Measurements from ENCODE around the gene GJC3. TPM values are rescaled to one million over a fixed set of nuclear protein-coding genes. Genes with fewer than 3 reads are reported as not detected.
A peak's percentile ranks its signal among the peaks of the same experiment; 100 is the strongest.

GJC3 gene
- total and polyA plus RNA-seq, 2 of the 13 experiments (the other 11 are each of a cell fraction or from before 2014, with no cell fraction given), result 0.75 to 1.4 TPM

DNA sequence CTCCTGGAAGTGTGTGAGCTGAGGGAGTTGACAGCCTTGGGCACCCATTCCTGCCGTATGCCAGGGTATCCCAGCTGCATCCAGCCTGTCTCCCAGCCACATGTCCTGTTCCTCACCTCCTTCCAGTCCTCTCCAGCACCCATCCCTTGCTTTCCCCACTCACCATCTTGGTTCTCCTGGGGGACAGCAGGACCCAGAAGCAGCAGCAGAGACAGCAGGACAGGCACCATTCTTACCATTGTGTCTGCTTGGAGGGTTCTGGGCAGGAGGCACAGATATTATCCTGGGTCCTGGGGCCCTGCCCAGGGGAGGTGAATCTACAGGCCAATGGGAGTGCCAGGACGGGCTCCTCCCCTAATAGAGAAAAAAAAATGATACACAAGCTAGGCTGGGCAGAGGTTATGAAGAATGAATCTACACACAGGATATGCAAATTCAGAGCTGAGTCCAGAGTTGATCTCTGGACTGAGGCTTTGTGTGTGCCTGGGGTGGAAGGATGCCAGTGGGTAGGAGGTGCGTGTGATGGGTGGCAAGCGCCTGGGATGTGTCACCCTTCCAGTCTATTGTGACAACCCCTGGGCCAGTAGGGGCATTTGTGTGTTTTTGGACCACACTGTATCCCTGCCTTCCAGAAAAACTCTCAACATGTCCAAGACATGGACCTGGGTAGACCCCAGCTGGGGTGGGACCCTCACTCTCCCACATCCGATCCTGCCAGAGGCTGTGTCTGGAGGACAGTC is 46.5 kb upstream of the GJC3 start, which contains the start of gene AZGP1 (continued):
- no peak for TF ChIP-seq PCBP2 (optimal IDR thresholded peaks at IDR 0.05; ENCODE audit: low read depth, low read length, poor library complexity, severe bottlenecking)
- TF ChIP-seq MATR3 (CRISPR knock-in tag; IDR thresholded peaks at IDR 0.05), result no peak
- TF ChIP-seq, protein P1, sequence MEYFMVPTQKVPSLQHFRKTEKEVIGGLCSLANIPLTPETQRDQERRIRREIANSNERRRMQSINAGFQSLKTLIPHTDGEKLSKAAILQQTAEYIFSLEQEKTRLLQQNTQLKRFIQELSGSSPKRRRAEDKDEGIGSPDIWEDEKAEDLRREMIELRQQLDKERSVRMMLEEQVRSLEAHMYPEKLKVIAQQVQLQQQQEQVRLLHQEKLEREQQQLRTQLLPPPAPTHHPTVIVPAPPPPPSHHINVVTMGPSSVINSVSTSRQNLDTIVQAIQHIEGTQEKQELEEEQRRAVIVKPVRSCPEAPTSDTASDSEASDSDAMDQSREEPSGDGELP (IDR thresholded peaks at IDR 0.05; ENCODE audit: borderline replicate concordance, low read depth), result 0 out of 2 replicates have a peak, but pooled peaks have one; percentile 11
- no peak for TF ChIP-seq ZNF143 (CRISPR knock-in tag; IDR thresholded peaks at IDR 0.05)
- TF ChIP-seq SATB2 (CRISPR knock-in tag; IDR thresholded peaks at IDR 0.05), result no peak
- TF ChIP-seq KDM5B (CRISPR knock-in tag; IDR thresholded peaks at IDR 0.05; ENCODE audit: borderline replicate concordance), result no peak; the same call in 1 of the 2 replicates
- TF ChIP-seq ZFY (CRISPR knock-in tag; IDR thresholded peaks at IDR 0.05), result no peak
- TF ChIP-seq WIZ (CRISPR knock-in tag; IDR thresholded peaks at IDR 0.05), result 0 out of 2 replicates have a peak, but pooled peaks have one; percentile 36
- no peak for TF ChIP-seq ZNF224 (CRISPR knock-in tag; IDR thresholded peaks at IDR 0.05)
- TF ChIP-seq NR1H2 (CRISPR knock-in tag; IDR thresholded peaks at IDR 0.05; ENCODE audit: borderline replicate concordance, low read depth), result no peak
- TF ChIP-seq ZNF296 (CRISPR knock-in tag; conservative IDR thresholded peaks at IDR 0.05), result no peak
- TF ChIP-seq, protein P2, sequence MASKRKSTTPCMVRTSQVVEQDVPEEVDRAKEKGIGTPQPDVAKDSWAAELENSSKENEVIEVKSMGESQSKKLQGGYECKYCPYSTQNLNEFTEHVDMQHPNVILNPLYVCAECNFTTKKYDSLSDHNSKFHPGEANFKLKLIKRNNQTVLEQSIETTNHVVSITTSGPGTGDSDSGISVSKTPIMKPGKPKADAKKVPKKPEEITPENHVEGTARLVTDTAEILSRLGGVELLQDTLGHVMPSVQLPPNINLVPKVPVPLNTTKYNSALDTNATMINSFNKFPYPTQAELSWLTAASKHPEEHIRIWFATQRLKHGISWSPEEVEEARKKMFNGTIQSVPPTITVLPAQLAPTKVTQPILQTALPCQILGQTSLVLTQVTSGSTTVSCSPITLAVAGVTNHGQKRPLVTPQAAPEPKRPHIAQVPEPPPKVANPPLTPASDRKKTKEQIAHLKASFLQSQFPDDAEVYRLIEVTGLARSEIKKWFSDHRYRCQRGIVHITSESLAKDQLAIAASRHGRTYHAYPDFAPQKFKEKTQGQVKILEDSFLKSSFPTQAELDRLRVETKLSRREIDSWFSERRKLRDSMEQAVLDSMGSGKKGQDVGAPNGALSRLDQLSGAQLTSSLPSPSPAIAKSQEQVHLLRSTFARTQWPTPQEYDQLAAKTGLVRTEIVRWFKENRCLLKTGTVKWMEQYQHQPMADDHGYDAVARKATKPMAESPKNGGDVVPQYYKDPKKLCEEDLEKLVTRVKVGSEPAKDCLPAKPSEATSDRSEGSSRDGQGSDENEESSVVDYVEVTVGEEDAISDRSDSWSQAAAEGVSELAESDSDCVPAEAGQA (IDR thresholded peaks at IDR 0.05; ENCODE audit: low read depth), result no peak
- TF ChIP-seq, protein P2 (CRISPR knock-in tag; IDR thresholded peaks at IDR 0.05; ENCODE audit: borderline replicate concordance), result no peak
- TF ChIP-seq, protein P3, sequence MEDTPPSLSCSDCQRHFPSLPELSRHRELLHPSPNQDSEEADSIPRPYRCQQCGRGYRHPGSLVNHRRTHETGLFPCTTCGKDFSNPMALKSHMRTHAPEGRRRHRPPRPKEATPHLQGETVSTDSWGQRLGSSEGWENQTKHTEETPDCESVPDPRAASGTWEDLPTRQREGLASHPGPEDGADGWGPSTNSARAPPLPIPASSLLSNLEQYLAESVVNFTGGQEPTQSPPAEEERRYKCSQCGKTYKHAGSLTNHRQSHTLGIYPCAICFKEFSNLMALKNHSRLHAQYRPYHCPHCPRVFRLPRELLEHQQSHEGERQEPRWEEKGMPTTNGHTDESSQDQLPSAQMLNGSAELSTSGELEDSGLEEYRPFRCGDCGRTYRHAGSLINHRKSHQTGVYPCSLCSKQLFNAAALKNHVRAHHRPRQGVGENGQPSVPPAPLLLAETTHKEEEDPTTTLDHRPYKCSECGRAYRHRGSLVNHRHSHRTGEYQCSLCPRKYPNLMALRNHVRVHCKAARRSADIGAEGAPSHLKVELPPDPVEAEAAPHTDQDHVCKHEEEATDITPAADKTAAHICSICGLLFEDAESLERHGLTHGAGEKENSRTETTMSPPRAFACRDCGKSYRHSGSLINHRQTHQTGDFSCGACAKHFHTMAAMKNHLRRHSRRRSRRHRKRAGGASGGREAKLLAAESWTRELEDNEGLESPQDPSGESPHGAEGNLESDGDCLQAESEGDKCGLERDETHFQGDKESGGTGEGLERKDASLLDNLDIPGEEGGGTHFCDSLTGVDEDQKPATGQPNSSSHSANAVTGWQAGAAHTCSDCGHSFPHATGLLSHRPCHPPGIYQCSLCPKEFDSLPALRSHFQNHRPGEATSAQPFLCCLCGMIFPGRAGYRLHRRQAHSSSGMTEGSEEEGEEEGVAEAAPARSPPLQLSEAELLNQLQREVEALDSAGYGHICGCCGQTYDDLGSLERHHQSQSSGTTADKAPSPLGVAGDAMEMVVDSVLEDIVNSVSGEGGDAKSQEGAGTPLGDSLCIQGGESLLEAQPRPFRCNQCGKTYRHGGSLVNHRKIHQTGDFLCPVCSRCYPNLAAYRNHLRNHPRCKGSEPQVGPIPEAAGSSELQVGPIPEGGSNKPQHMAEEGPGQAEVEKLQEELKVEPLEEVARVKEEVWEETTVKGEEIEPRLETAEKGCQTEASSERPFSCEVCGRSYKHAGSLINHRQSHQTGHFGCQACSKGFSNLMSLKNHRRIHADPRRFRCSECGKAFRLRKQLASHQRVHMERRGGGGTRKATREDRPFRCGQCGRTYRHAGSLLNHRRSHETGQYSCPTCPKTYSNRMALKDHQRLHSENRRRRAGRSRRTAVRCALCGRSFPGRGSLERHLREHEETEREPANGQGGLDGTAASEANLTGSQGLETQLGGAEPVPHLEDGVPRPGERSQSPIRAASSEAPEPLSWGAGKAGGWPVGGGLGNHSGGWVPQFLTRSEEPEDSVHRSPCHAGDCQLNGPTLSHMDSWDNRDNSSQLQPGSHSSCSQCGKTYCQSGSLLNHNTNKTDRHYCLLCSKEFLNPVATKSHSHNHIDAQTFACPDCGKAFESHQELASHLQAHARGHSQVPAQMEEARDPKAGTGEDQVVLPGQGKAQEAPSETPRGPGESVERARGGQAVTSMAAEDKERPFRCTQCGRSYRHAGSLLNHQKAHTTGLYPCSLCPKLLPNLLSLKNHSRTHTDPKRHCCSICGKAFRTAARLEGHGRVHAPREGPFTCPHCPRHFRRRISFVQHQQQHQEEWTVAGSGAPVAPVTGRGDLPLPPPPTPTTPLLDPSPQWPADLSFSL (CRISPR knock-in tag; IDR thresholded peaks at IDR 0.05), result no peak
- TF ChIP-seq, protein P4, sequence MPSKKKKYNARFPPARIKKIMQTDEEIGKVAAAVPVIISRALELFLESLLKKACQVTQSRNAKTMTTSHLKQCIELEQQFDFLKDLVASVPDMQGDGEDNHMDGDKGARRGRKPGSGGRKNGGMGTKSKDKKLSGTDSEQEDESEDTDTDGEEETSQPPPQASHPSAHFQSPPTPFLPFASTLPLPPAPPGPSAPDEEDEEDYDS (CRISPR knock-in tag; IDR thresholded peaks at IDR 0.05), result peak; percentile 98

All from HepG2 (cell line).